Ovary (tissue), 9 donors: ENCODE data around the gene GALNT15. TPM values are rescaled to one million over a fixed set of nuclear protein-coding genes. Genes with fewer than 3 reads are reported as not detected.

Experiments
- DNase-seq, 5 donors: peaks; one replicate each; pipeline ENCODE4 v3.0.0-alpha.2; 2019 to 2020
- H3K27ac ChIP-seq, 2 donors: fragments of 200-600 bp; one replicate each; pipeline versions ENCODE4 v1.5.1 to v1.8.0; 2019 to 2022
- H3K27me3 ChIP-seq: fragments of 200-600 bp; one replicate; pipeline ENCODE4 v1.8.0; 2022
- H3K36me3 ChIP-seq: fragments of 200-600 bp; sonication (generic); one replicate; pipeline ENCODE4 v1.5.1; 2019
- H3K4me1 ChIP-seq: one replicate; pipeline ENCODE4 v1.8.1; 2013; ENCODE audit warnings: mild to moderate bottlenecking, moderate library complexity; ENCODE audit not compliant: insufficient read depth
- H3K4me3 ChIP-seq: fragments of 200-600 bp; sonication (generic); one replicate; pipeline ENCODE4 v1.5.1; 2017
- H3K9me3 ChIP-seq, 2 donors: fragments of 200-600 bp in 1 of 2; sonication (generic) in 1 of 2; one replicate each; pipeline versions ENCODE4 v1.5.1 to v1.8.1; 2013 to 2019; ENCODE audit warnings: mild to moderate bottlenecking in 1 of 2, moderate library complexity in 1 of 2
- CTCF ChIP-seq, 3 donors: fragments of 450-650 bp in 2 of 3; fragments of 200-600 bp in 1 of 3; IDR thresholded peaks; one replicate each; pipeline versions ENCODE4 v1.5.1 to v1.8.0; 2016 to 2022; ENCODE audit warnings: antibody characterized with exemption in 3 of 3, mild to moderate bottlenecking in 1 of 3
- EP300 ChIP-seq: sonication (generic); formaldehyde crosslinking; IDR thresholded peaks from one replicate; pipeline ENCODE4 v1.6.1; 2017; ENCODE audit warnings: antibody characterized with exemption
- POLR2A ChIP-seq: fragments of 450-650 bp; IDR thresholded peaks from one replicate; pipeline ENCODE4 v1.6.1; 2017; ENCODE audit warnings: antibody characterized with exemption, mild to moderate bottlenecking, moderate library complexity
- WGBS, 3 donors: extraction: QIAGEN DNeasy Blood & Tissue Kit in 1 of 3; methylation state at CpG; one replicate each; pipeline versions ENCODE4 v1.1.5 to v1.1.7; 2013 to 2017; 5-methylcytosine and 5-hydroxymethylcytosine counted together
- intact Hi-C, 4 donors: fragments of 100-400 bp; cut with DNase I; formaldehyde crosslinking; loops; one replicate each; pipeline versions ENCODE4 v1.11.0 to v1.15.1; 2022 to 2023
- polyA plus RNA-seq, 2 donors: library from polyadenylated mRNA; stranded (reverse); fragments of 200-250 nt in 1 of 2; fragments of 350-450 nt in 1 of 2; fragmentation: Illumina TruSeq in 1 of 2; extraction: RNeasy Lipid Tissue Mini Kit (QIAGEN cat#74804) in 1 of 2; gene quantifications; one replicate each; pipeline ENCODE4 v1.2.3, GENCODE V29; 2013 to 2014
- total RNA-seq, 7 donors: library from RNA; depleted of rRNA in 2 of 7; stranded (reverse); fragments of >200 nt in 2 of 7; fragmentation: NEBNext Ultra II Directional in 3 of 7; extraction: Animal tissue kit (Norgen Biotek cat#: 25700) in 3 of 7; gene quantifications; one replicate each; pipeline versions ENCODE4 v1.1.0 to v1.2.4, GENCODE V29; 2016 to 2023
- donor health status: DM: no; HTN: no; CAD: no; lungs with moderate emphysema.
- donor health status: DM: no; HTN: no; CAD: no.
- donor health status: Bipolar disorder and iron deficiency.
- donor health status: DM: yes; HTN: yes; CAD: no.
- donor health status: DM: no; HTN: no; CAD: no.
- donor health status: DM: yes; HTN: yes; CAD: no.

The GALNT15 gene
- total and polyA plus RNA-seq, 9 donors = 14.5 to 118 (median 28.5) TPM

DNA sequence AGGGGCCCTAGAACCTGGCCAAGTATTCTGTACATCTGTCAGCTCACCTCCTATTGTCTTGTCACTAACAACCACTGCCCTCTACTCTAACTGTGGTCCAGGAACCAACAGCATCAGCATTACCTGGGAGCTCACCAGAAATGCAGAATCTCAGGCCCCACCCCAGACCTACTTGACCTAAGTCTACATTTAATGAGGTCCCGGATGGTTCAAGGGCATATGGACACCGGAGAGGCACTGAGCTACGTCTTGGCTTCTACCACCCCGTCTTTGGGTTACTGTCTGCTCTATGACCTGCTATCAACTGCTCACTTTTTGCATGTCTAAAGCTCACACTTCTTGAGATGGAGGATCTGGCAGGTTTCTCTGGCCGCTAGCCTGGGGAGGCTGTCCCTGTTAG, 8.1 kb downstream of the GALNT15 start:
- 84 to 98% (median 86%) methylated on average over 5 of the region's 5 CpGs for WGBS, 3 donors
- TF ChIP-seq EP300 (no peak), POLR2A (no peak), CTCF (IDR thresholded peaks at IDR 0.05) (no peak)
- H3K27ac ChIP-seq = no peak overlapping the region
- H3K4me1 ChIP-seq = peaks cover 4% of the 10 kb centered on the region
- H3K4me3 ChIP-seq = no peak overlapping the region
- no peaks in the 10 kb centered on the region for H3K36me3 ChIP-seq
- H3K27me3 ChIP-seq = no peaks in the 10 kb centered on the region
- DNase-seq = no peak
- no peaks in the 10 kb centered on the region for H3K9me3 ChIP-seq
- intact Hi-C loops = loop anchor here in 1 of 4 donors (5.0 kb wide), 1 partner anchor 55 kb away; no protein-coding TSS in a partner anchor

GRCh38 chr3:16183082-16183481, 8.6 kb downstream of the GALNT15 start:
- no peak for DNase-seq
- H3K4me3 ChIP-seq = no peak overlapping the region
- H3K36me3 ChIP-seq = no peaks in the 10 kb centered on the region
- no peaks in the 10 kb centered on the region for H3K9me3 ChIP-seq
- no peaks in the 10 kb centered on the region for H3K27me3 ChIP-seq
- TF ChIP-seq CTCF (IDR thresholded peaks at IDR 0.05) (no peak), POLR2A (no peak), EP300 (no peak)
- peaks cover 2% of the 10 kb centered on the region for H3K4me1 ChIP-seq
- intact Hi-C loops = loop anchor here in 1 of 4 donors (5.0 kb wide), 1 partner anchor 54 kb away; no protein-coding TSS in a partner anchor
- 85 to 94% (median 90%) methylated on average over 1 of the region's 1 CpG for whole genome bisulfite sequencing, 3 donors
- peak overlapping the region in 1 of 2 donors; percentile 53 for H3K27ac ChIP-seq

DNA sequence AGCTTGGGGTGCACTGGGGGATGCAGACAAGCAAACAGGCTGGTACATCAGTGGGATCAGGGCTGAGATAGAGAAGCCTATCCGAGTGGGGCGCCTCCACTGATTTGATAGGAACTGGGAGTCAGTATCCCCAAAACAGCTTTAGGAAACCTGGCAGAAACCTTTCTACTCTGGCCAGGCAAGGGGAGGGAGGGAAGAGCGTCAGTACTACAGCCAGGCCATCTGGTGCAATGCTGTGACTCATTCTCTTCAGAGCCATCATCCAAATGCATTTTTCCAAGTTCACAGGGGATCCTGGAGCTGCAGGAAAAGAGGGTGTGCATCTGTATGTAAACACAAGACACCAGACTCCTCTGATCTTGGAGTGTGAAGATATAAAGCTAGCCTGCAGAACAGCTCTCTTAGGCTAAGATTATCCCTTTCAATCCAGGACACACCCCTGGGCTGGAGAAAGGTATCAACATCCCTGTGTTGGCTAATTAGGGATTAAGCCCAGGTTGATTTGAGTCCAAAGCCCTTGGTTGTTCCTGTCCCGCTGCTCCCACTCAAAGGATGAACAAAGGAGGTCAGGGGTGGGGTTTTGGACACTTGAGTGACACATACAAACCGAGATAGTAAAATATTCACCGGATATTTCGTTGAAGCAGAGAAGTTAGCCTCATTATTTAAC, 9.3 kb downstream of the GALNT15 start:
- TF ChIP-seq EP300 (no peak), POLR2A (no peak), CTCF (IDR thresholded peaks at IDR 0.05) (no peak)
- 38 to 46% (median 41%) methylated on average over 7 of the region's 7 CpGs for WGBS, 3 donors
- H3K27ac ChIP-seq = peak overlapping the region in 1 of 2 donors; percentile 53

DNA sequence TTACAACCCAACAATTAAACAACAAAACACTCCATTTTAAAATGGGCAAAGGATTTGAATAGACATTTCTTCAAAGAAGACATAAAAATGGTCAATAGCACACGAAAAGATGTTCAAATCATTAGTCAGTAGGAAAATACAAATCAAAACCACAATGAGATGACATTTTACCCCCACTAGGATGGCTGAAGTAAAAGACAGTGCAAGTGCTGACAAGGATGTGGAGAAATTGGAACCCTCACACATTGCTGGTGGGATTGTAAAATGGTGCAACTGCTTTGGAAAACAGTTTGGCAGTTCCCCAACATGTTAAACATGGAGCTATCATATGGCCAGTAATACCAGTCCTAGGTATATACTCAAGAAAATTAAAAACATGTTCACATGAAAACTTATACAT, 11.6 kb downstream of the GALNT15 start:
- Histone ChIP-seq H3K4me3 (no peak overlapping the region), H3K27me3 (no peaks in the 10 kb centered on the region), H3K9me3 (no peaks in the 10 kb centered on the region), H3K27ac (no peak overlapping the region), H3K4me1 (no peaks in the 10 kb centered on the region), H3K36me3 (no peaks in the 10 kb centered on the region)
- 75 to 82% (median 82%) methylated on average over 1 of the region's 1 CpG for WGBS, 3 donors
- intact Hi-C loops = no loop called here
- no peak for DNase-seq
- no peak for TF ChIP-seq CTCF (IDR thresholded peaks at IDR 0.05)
- TF ChIP-seq EP300 = no peak
- TF ChIP-seq POLR2A = no peak

More for the DNA sequence above, 9.3 kb downstream of the GALNT15 start:
- DNase-seq = peak in 2 of 5 donors; percentile 47 to 63
- intact Hi-C loops = loop anchor here in 1 of 4 donors (5.0 kb wide), 1 partner anchor 54 kb away; no protein-coding TSS in a partner anchor
- H3K9me3 ChIP-seq = no peaks in the 10 kb centered on the region
- H3K4me3 ChIP-seq = no peak overlapping the region
- H3K4me1 ChIP-seq = no peaks in the 10 kb centered on the region
- H3K27me3 ChIP-seq = no peaks in the 10 kb centered on the region
- no peaks in the 10 kb centered on the region for H3K36me3 ChIP-seq
